Adrenal gland (tissue), 5 donors: ENCODE data around the gene GRIN1.

ENCODE experiments used
- CTCF ChIP-seq, 6 experiments: fragments of 450-650 bp in 4 of 6; fragments of 200-600 bp in 2 of 6; sonication (generic) in 1 of 6; IDR thresholded peaks; 1 replicate in 5 of 6; 2 replicates in 1 of 6; pipeline versions ENCODE4 v1.5.1 to v1.8.0; 2016 to 2021; ENCODE audit warnings: antibody characterized with exemption in 6 of 6, mild to moderate bottlenecking in 2 of 6, moderate library complexity in 1 of 6
- POLR2A ChIP-seq, 2 donors: fragments of 450-650 bp; IDR thresholded peaks; one replicate each; pipeline ENCODE4 v1.6.1; 2017; ENCODE audit warnings: antibody characterized with exemption in 2 of 2, mild to moderate bottlenecking in 2 of 2, moderate library complexity in 1 of 2
- donor health status: DM: no; HTN: no; CAD: no.

DNA sequence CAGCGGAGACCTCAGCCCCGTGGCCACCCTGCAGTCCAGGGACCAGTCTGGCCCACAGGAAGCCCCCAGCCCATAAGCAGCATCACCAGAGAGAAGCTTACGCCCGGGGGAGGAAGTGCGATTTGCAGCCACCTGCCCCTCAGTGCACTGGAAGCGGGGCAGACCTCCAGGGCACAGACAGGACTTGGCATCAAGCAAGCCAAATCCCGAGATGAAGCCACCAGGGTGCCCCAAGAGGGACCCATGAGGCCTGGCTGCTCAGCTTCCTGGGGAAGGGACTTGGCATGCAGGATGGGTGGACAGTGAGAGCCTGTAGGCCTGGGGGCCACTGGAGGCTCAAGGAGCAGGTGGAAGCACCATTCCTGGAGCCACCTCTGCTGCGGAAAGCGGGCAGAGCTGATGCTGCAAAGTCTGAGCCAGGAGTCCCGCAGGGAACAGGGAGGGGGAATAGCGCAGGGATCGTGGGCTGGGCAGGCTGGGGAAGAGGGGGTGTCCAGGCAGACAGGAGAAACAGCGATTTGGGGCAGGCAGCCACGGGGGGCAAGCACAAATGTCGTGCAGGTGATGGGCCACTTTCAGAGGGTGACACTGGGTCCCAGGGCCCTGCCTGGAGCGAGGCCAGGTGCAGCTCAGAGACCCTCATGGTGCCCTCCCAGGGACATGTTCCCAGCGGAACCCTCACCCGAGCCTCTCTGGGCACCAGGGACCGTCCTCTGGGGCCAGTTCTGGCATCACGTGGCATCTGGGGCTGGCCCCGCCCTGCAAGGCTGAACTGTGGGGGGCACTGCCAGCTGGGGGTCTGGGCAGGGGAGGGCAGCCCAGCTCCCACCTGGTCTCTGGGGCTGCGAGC lies 27.7 kb downstream of the GRIN1 start:
- no peak for TF ChIP-seq CTCF (IDR thresholded peaks at IDR 0.05)
- TF ChIP-seq POLR2A (IDR thresholded peaks at IDR 0.05), result no peak
